MCF 10A (cell line): Measurements from ENCODE around the gene ORC4. TPM values are rescaled to one million over a fixed set of nuclear protein-coding genes. Genes with fewer than 3 reads are reported as not detected.
A peak's percentile ranks its signal among the peaks of the same experiment; 100 is the strongest.

Experiments
- BruUV-seq: library from RNA; stranded (reverse); fragments of 400-500 nt; replicated peaks from 2 replicates; lab custom pipeline; 2021; lab: Mats Ljungman, UMichigan
- CTCF ChIA-PET: fragments of 300-600 bp; sonication (Branson Sonifier 250); formaldehyde crosslinking; extraction: SDS; loops from one replicate; lab custom pipeline; 2021; ENCODE audit warnings: antibody characterized with exemption, inconsistent platforms; lab: Yijun Ruan, JAX
- POLR2A ChIA-PET: fragments of 300-600, 350-650 bp; sonication (Branson Sonifier 250); formaldehyde crosslinking; extraction: SDS; loops from one replicate; lab custom pipeline; 2020; ENCODE audit warnings: antibody characterized with exemption, inconsistent platforms; lab: Yijun Ruan, JAX
- DNase-seq: peaks from one replicate; pipeline ENCODE4 v3.0.0-alpha.2; 2018; ENCODE audit not compliant: unreplicated experiment
- H3K27ac Mint-ChIP-seq: one replicate; pipeline ENCODE4 v1.8.0; 2022; ENCODE audit warnings: mild to moderate bottlenecking, low read depth, mixed read lengths; ENCODE audit not compliant: unreplicated experiment
- H3K27me3 Mint-ChIP-seq: one replicate; pipeline ENCODE4 v1.8.0; 2022; ENCODE audit warnings: mixed read lengths; ENCODE audit not compliant: insufficient read depth, unreplicated experiment
- H3K36me3 Mint-ChIP-seq: one replicate; pipeline ENCODE4 v1.8.0; 2022; ENCODE audit warnings: mild to moderate bottlenecking, moderate library complexity, mixed read lengths; ENCODE audit not compliant: insufficient read depth, unreplicated experiment
- H3K4me1 Mint-ChIP-seq: one replicate; pipeline ENCODE4 v1.8.0; 2022; ENCODE audit warnings: mixed read lengths; ENCODE audit not compliant: insufficient read depth, unreplicated experiment
- H3K4me3 Mint-ChIP-seq: one replicate; pipeline ENCODE4 v1.8.0; 2022; ENCODE audit warnings: mild to moderate bottlenecking, moderate library complexity, mixed read lengths; ENCODE audit not compliant: unreplicated experiment
- H3K9me3 Mint-ChIP-seq: one replicate; pipeline ENCODE4 v1.8.0; 2022; ENCODE audit warnings: mixed read lengths; ENCODE audit not compliant: unreplicated experiment
- intact Hi-C: fragments of 100-400 bp; cut with micrococcal nuclease; formaldehyde crosslinking; loops from 2 replicates; pipeline ENCODE4 v1.14.1; 2022
- total RNA-seq: library from RNA; stranded (reverse); gene quantifications from 2 replicates; pipeline ENCODE4 v1.2.3, GENCODE V29; 2022
- TF ChIP-seq, protein P1 (sequence below): fragments of 200-600 bp; IDR thresholded peaks from one replicate; pipeline ENCODE4 v1.8.0; 2022; ENCODE audit warnings: antibody characterized with exemption, mild to moderate bottlenecking; ENCODE audit not compliant: unreplicated experiment

The ORC4 gene
- total RNA-seq, 1 experiment from 2014 or later: 53.3 TPM

DNA sequence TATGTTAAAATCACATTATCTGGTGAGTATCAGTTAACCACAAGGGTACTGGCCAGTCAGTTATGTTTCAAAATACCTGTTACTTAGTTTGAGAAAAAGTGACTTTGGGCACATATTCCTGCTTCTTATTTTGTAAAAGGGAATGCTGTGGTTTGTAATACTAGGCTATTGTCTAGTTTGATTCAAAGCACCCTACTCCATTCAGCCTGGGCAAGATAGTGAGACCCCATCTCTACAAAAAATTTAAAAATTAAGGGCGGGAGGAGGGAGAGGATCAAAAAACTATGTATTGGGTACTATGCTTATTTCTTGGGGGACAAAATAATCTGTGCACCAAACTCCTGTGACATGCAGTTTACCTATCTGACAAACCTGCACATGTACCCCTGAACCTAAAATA lies 19.2 kb upstream of the ORC4 start:
- ChIA-PET POLR2A (no interaction called here), CTCF (interaction anchor here (1.0 to 1.1 kb wide), 2 partner anchors 11 to 12 kb away, joined by 3 to 5 read pairs; no protein-coding TSS in a partner anchor)
- no TSS peak for BruUV-seq
- Mint-ChIP-seq H3K27me3 (no peaks in the 10 kb centered on the region), H3K9me3 (no peaks in the 10 kb centered on the region), H3K4me3 (no peak overlapping the region), H3K4me1 (no peaks in the 10 kb centered on the region), H3K27ac (no peak overlapping the region), H3K36me3 (peaks cover 6% of the 10 kb centered on the region)
- DNase-seq: no peak
- intact Hi-C loops: no loop called here
- TF ChIP-seq, protein P1, sequence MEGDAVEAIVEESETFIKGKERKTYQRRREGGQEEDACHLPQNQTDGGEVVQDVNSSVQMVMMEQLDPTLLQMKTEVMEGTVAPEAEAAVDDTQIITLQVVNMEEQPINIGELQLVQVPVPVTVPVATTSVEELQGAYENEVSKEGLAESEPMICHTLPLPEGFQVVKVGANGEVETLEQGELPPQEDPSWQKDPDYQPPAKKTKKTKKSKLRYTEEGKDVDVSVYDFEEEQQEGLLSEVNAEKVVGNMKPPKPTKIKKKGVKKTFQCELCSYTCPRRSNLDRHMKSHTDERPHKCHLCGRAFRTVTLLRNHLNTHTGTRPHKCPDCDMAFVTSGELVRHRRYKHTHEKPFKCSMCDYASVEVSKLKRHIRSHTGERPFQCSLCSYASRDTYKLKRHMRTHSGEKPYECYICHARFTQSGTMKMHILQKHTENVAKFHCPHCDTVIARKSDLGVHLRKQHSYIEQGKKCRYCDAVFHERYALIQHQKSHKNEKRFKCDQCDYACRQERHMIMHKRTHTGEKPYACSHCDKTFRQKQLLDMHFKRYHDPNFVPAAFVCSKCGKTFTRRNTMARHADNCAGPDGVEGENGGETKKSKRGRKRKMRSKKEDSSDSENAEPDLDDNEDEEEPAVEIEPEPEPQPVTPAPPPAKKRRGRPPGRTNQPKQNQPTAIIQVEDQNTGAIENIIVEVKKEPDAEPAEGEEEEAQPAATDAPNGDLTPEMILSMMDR: no peak

DNA sequence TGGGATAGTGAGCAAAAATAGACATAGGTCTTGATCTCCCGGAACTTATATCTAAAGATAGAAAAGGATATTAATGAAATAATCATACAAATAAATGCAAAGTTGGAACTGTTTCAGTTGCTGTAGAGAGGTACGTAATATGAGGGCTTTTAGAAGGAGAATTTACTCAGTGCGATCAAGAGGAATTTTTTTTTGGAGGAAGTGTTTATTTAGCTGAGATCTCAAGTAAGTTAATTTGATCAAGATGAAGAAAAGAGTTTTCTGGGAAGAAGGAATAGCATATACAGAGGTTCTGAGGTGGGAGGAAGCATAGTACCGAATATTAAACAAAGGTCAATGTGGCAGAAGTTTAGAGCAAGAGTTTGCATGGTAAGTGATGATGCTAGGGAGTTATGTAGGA lies 11.7 kb upstream of the ORC4 start:
- TF ChIP-seq, protein P1: no peak
- DNase-seq: no peak
- intact Hi-C loops: no loop called here
- H3K4me3 Mint-ChIP-seq: no peak overlapping the region
- H3K9me3 Mint-ChIP-seq: no peaks in the 10 kb centered on the region
- no peaks in the 10 kb centered on the region for H3K27me3 Mint-ChIP-seq
- H3K36me3 Mint-ChIP-seq: no peaks in the 10 kb centered on the region
- no TSS peak for BruUV-seq
- no peaks in the 10 kb centered on the region for H3K4me1 Mint-ChIP-seq
- no peak overlapping the region for H3K27ac Mint-ChIP-seq
- POLR2A ChIA-PET: interaction anchor here (0.6 to 0.9 kb wide), 2 partner anchors 11 to 12 kb away, joined by 3 read pairs; partner anchors contain the start of gene ORC4
- CTCF ChIA-PET: interaction anchor here (1.0 to 1.2 kb wide), 2 partner anchors 12 to 476 kb away, joined by 3 to 6 read pairs; partner anchors contain the start of genes MBD5 and ORC4

DNA sequence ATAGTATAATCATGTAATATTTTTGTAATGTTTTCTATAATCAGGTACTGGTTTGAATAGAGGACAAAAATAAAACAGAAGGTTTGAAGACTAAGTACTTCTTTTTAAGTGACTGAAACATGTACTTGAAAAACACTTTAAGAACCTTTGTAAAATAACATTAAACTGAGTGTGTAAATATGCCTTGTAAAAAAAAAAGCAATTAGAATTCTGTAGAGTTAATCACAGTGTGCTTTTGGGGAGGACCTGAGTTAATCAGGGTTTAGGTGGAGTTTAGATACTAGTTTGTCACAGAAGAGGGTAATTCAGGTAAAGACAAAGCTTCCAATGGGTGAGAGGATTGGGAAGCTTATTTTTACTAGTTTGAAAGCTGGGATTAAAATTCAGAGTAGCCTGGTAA lies 10.6 kb upstream of the ORC4 start:
- no peak overlapping the region for H3K4me3 Mint-ChIP-seq
- ChIA-PET CTCF (interaction anchor here (0.6 to 1.0 kb wide), 2 partner anchors 42 to 802 kb away, joined by 3 to 4 read pairs; no protein-coding TSS in a partner anchor), POLR2A (interaction anchor here (2.5 kb wide), 1 partner anchor 10 kb away, joined by 24 read pairs; the partner anchor contains the start of genes MBD5 and ORC4)
- no peaks in the 10 kb centered on the region for H3K9me3 Mint-ChIP-seq
- H3K27ac Mint-ChIP-seq: peak overlapping the region; percentile 25
- no peaks in the 10 kb centered on the region for H3K27me3 Mint-ChIP-seq
- BruUV-seq: no TSS peak
- no peaks in the 10 kb centered on the region for H3K4me1 Mint-ChIP-seq
- intact Hi-C loops: no loop called here
- no peak for DNase-seq
- H3K36me3 Mint-ChIP-seq: no peaks in the 10 kb centered on the region
- TF ChIP-seq, protein P1: no peak

DNA sequence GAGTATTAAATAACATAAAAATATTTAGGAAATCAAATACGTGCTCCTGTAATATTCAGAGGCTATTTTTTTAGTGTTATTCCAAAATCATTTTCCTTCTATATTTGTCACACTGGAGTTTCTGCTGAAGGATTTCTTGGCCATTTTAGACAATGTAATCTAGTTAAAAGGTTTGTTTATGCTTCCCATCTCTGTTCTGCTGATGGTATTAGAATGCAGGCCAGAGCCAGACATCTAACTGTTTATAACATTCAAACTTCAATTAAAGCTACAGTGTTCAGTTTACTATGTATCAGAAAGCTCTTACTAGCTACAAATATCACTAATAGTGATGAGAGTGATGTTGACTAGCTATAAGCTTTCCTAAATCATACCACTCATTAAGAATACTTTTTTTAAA lies 8.2 kb upstream of the ORC4 start:
- intact Hi-C loops: loop anchor here (10.0 kb wide), 1 partner anchor 616 kb away; the partner anchor contains the start of gene EPC2
- Mint-ChIP-seq H3K9me3 (no peaks in the 10 kb centered on the region), H3K4me3 (no peak overlapping the region), H3K27me3 (no peaks in the 10 kb centered on the region), H3K4me1 (peaks cover 10% of the 10 kb centered on the region), H3K27ac (no peak overlapping the region), H3K36me3 (no peaks in the 10 kb centered on the region)
- ChIA-PET POLR2A (interaction anchor here (2.5 kb wide), 1 partner anchor 8 kb away, joined by 24 read pairs; the partner anchor contains the start of genes MBD5 and ORC4), CTCF (interaction anchor here (0.6 to 1.2 kb wide), 3 partner anchors 9 to 190 kb away, joined by 3 read pairs; partner anchors contain the start of gene ORC4)
- DNase-seq: no peak
- TF ChIP-seq, protein P1: no peak
- BruUV-seq: no TSS peak
